Vagina (tissue), 2 donors: Measurements from ENCODE around the gene LIMA1.
"Not testable (repeated sequence)": the region's sequence is repeated elsewhere in the genome, so short reads cannot be mapped to it uniquely, and the experiment has no call there.

Experiments used
- POLR2A ChIP-seq, 2 donors: fragments of 450-650 bp; IDR thresholded peaks; one replicate each; pipeline ENCODE4 v1.6.1; 2017; ENCODE audit warnings: antibody characterized with exemption in 2 of 2, mild to moderate bottlenecking in 2 of 2, moderate library complexity in 2 of 2
- POLR2AphosphoS5 ChIP-seq, 2 donors: sonication (generic); formaldehyde crosslinking; IDR thresholded peaks; one replicate each; pipeline ENCODE4 v1.9.0; 2017; ENCODE audit warnings: antibody characterized with exemption in 2 of 2, mild to moderate bottlenecking in 2 of 2, low read depth in 1 of 2; ENCODE audit not compliant: insufficient read depth in 1 of 2
- TF ChIP-seq, protein P1 (sequence below), 3 experiments: fragments of 450-650 bp in 2 of 3; fragments of 200-600 bp in 1 of 3; sonication (generic) in 1 of 3; IDR thresholded peaks; one replicate each; pipeline ENCODE4 v1.5.1; 2017 to 2019; ENCODE audit warnings: antibody characterized with exemption in 3 of 3, mild to moderate bottlenecking in 2 of 3, moderate library complexity in 2 of 3

DNA sequence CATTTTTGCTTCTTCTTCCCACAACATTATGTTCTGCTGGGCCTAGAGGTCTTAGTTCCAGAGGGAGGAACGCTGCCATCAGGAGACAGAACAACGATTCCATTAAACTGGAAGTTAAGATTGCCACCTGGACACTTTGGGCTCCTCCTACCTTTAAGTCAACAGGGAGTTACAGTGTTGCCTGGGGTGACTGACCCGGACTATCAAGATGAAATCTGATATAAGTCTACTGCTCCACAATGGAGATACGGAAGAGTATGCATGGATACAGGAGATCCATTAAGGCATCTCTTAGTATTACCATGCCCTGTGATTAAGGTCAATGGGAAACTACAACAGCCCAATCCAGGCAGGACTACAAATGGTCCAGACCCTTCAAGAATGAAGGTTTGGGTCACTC, 41.5 kb upstream of the LIMA1 start:
- TF ChIP-seq POLR2A (IDR thresholded peaks at IDR 0.05); POLR2AphosphoS5 (IDR thresholded peaks at IDR 0.05; ENCODE audit: insufficient read depth in 1 of 2, low read depth in 1 of 2): not testable (repeated sequence)
- TF ChIP-seq, protein P1, sequence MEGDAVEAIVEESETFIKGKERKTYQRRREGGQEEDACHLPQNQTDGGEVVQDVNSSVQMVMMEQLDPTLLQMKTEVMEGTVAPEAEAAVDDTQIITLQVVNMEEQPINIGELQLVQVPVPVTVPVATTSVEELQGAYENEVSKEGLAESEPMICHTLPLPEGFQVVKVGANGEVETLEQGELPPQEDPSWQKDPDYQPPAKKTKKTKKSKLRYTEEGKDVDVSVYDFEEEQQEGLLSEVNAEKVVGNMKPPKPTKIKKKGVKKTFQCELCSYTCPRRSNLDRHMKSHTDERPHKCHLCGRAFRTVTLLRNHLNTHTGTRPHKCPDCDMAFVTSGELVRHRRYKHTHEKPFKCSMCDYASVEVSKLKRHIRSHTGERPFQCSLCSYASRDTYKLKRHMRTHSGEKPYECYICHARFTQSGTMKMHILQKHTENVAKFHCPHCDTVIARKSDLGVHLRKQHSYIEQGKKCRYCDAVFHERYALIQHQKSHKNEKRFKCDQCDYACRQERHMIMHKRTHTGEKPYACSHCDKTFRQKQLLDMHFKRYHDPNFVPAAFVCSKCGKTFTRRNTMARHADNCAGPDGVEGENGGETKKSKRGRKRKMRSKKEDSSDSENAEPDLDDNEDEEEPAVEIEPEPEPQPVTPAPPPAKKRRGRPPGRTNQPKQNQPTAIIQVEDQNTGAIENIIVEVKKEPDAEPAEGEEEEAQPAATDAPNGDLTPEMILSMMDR (IDR thresholded peaks at IDR 0.05) = not testable (repeated sequence)
